Fibroblast of upper back skin (primary cell): ENCODE results near the gene S100A3.
"Not testable (repeated sequence)": the region's sequence is repeated elsewhere in the genome, so short reads cannot be mapped to it uniquely, and the experiment has no call there.

Experiments
- DNase-seq: peaks from one replicate; pipeline ENCODE4 v3.0.0-alpha.2; 2013

S100A3 gene

GRCh38 chr1:153568367-153569099 lies 19.5 kb upstream of the S100A3 start:
- peak; percentile 87 for DNase-seq

- no peak for DNase-seq
These were observed 18.7 kb upstream of the S100A3 start for GRCh38 chr1:153567621-153568366.

GRCh38 chr1:153566414-153567371 lies 17.6 kb upstream of the S100A3 start:
- DNase-seq: peak; percentile 99

- peak; percentile 92 for DNase-seq
These were observed 16.7 kb upstream of the S100A3 start, which contains the start of gene S100A2 for GRCh38 chr1:153565529-153566374. Gene S100A2, minus strand, starts transcription at chr1:153565844. Its CDS starts 1,967 bp downstream, at chr1:153563877.

- DNase-seq: no peak
These were observed 14.9 kb upstream of the S100A3 start for GRCh38 chr1:153563991-153564390.

- no peak for DNase-seq
These were observed 14.4 kb upstream of the S100A3 start for GRCh38 chr1:153563483-153563901.

GRCh38 chr1:153562021-153562420 lies 13.0 kb upstream of the S100A3 start:
- DNase-seq: not testable (repeated sequence)

GRCh38 chr1:153561466-153561985 lies 12.5 kb upstream of the S100A3 start:
- DNase-seq: no peak

GRCh38 chr1:153560771-153561465 lies 11.9 kb upstream of the S100A3 start:
- DNase-seq: no peak

GRCh38 chr1:153560241-153560640 lies 11.2 kb upstream of the S100A3 start:
- no peak for DNase-seq

GRCh38 chr1:153557877-153558276 lies 8.8 kb upstream of the S100A3 start:
- DNase-seq: no peak

- DNase-seq: no peak
These were observed 7.3 kb upstream of the S100A3 start for GRCh38 chr1:153556348-153556747.

- DNase-seq: no peak
These were observed 4.9 kb upstream of the S100A3 start for GRCh38 chr1:153553830-153554541.

GRCh38 chr1:153553096-153553495 lies 4.0 kb upstream of the S100A3 start:
- no peak for DNase-seq

- DNase-seq: no peak
These were observed 3.3 kb upstream of the S100A3 start for GRCh38 chr1:153552335-153552734.

- DNase-seq: no peak
These were observed 1.9 kb upstream of the S100A3 start for GRCh38 chr1:153550827-153551500.

GRCh38 chr1:153550398-153550758 lies 1.3 kb upstream of the S100A3 start:
- no peak for DNase-seq

- DNase-seq: no peak
These were observed 811 bp upstream of the S100A3 start for GRCh38 chr1:153549741-153550397.
